Body of pancreas (tissue), 4 donors: ENCODE data around the gene CBX4. TPM values are rescaled to one million over a fixed set of nuclear protein-coding genes. Genes with fewer than 3 reads are reported as not detected.

Source experiments
- ATAC-seq: fragments of 150-250 bp; one replicate; pipeline ENCODE4 v1.9.1; 2016
- DNase-seq, 4 donors: peaks; one replicate each; pipeline ENCODE4 v3.0.0-alpha.2; 2019
- H3K27ac ChIP-seq, 4 donors: fragments of 200-600 bp; sonication (generic); 1 replicate in 3 of 4; 2 replicates in 1 of 4; pipeline versions ENCODE4 v1.5.1 to v1.6.1; 2016 to 2019; ENCODE audit warnings: mild to moderate bottlenecking in 1 of 4, mixed read lengths in 1 of 4, moderate library complexity in 1 of 4
- H3K27me3 ChIP-seq, 2 donors: fragments of 200-600 bp; sonication (generic); one replicate each; pipeline ENCODE4 v1.6.0; 2016; ENCODE audit warnings: mild to moderate bottlenecking in 1 of 2
- H3K36me3 ChIP-seq, 2 donors: fragments of 200-600 bp; sonication (generic); replicated peaks in 1 of 2; 2 replicates each; pipeline ENCODE4 v1.5.1; 2016; ENCODE audit warnings: low read depth in 2 of 2; ENCODE audit not compliant: insufficient read depth in 1 of 2
- H3K4me1 ChIP-seq: fragments of 200-600 bp; sonication (generic); one replicate; pipeline ENCODE4 v1.6.0; 2016
- H3K4me3 ChIP-seq, 2 donors: fragments of 200-600 bp; sonication (generic); 1 replicate in 1 of 2; 2 replicates in 1 of 2; pipeline ENCODE4 v1.5.1; 2016 to 2019
- H3K9me3 ChIP-seq, 3 donors: fragments of 200-600 bp; sonication (generic); 1 replicate in 2 of 3; 2 replicates in 1 of 3; pipeline ENCODE4 v1.5.1; 2016
- POLR2A ChIP-seq, 3 donors: fragments of 450-650 bp; IDR thresholded peaks; one replicate each; pipeline ENCODE4 v1.6.1; 2016; ENCODE audit warnings: antibody characterized with exemption in 3 of 3, mild to moderate bottlenecking in 2 of 3
- WGBS, 2 donors: methylation state at CpG; one replicate each; pipeline ENCODE4 v1.1.5; 2017; 5-methylcytosine and 5-hydroxymethylcytosine counted together
- intact Hi-C: fragments of 100-400 bp; cut with DNase I; formaldehyde crosslinking; loops from one replicate; pipeline ENCODE4 v1.15.1; 2023
- total RNA-seq, 2 donors: library from RNA; depleted of rRNA; stranded (reverse); fragments of >200 nt; gene quantifications; one replicate each; pipeline ENCODE4 v1.1.0, GENCODE V29; 2016
- TF ChIP-seq, protein P1 (sequence below), 7 experiments: fragments of 450-650 bp in 4 of 7; fragments of 200-600 bp in 3 of 7; sonication (generic) in 3 of 7; IDR thresholded peaks; one replicate each; pipeline ENCODE4 v1.5.1; 2016 to 2019; ENCODE audit warnings: antibody characterized with exemption in 7 of 7

The CBX4 gene
- total RNA-seq, 2 donors from 2014 or later = 15.6 to 17.8 TPM

DNA sequence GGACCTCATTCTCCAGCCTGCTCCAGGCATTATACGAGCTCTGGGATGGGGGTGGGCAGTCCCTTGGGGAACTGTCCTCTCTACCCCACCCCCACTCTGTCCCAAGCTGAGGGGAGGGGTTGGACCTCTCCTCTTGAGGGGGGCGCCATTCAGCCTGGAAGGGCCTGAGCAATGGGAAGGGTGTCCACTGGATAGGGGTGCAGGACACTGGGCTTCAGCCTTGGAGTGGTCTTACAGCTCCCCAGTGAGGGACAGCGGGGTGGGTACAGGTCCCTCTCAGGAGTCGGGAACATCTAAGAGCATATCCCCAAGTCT lies 32.8 kb downstream of the CBX4 start:
- no peak for DNase-seq

DNA sequence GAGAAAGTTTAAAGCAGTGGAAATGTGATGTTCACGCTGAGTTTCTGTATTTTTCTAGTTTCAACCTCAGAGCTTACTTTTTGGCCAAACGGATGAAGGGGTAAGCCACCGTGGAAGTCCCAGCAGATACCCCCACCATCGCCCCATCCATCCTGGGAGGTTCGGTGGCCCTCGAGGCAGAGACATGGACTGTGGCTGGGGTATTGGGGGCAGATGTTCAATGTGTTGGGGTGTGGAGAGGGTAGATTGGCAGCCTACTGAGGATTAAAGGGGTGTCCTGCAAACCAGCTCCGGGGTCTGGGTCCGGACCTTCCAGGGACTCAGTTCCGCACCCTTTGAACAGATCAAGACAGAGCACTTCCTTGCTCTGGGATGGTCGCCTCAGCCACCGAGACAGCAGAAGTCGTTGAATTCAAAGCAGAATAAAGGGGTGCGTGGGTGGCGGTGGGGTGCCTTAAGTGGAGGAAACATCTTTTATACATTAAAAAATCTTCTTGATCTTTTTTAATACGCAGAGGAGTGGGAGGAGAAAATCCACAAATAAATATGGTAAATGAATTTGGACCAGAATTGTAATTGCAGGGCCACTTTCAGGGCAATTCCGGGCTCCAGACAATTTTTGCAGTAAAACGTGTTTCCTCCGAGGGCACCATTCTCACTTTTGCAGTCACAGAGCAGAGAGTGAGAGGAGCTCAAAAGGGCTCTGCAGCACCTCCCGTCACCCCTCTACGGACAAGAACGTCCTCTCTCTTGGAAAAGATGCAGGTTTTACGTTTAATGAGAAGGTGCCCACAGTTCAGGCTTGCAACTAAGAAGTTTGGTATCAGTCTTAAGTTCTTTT lies 34.2 kb downstream of the CBX4 start:
- no peak overlapping the region for H3K27ac ChIP-seq
- H3K4me3 ChIP-seq = no peak overlapping the region
- H3K9me3 ChIP-seq = no peaks in the 10 kb centered on the region
- intact Hi-C loops = loop anchor here (10.0 kb wide), 1 partner anchor 180 kb away; no protein-coding TSS in a partner anchor
- H3K4me1 ChIP-seq = peaks cover 42% of the 10 kb centered on the region
- peaks cover 0 to 75% of the 10 kb centered on the region in 2 donors for H3K27me3 ChIP-seq
- H3K36me3 ChIP-seq = no peaks in the 10 kb centered on the region
- ATAC-seq (no peak), DNase-seq (no peak)
- no peak for TF ChIP-seq POLR2A (IDR thresholded peaks at IDR 0.05)
- TF ChIP-seq, protein P1, sequence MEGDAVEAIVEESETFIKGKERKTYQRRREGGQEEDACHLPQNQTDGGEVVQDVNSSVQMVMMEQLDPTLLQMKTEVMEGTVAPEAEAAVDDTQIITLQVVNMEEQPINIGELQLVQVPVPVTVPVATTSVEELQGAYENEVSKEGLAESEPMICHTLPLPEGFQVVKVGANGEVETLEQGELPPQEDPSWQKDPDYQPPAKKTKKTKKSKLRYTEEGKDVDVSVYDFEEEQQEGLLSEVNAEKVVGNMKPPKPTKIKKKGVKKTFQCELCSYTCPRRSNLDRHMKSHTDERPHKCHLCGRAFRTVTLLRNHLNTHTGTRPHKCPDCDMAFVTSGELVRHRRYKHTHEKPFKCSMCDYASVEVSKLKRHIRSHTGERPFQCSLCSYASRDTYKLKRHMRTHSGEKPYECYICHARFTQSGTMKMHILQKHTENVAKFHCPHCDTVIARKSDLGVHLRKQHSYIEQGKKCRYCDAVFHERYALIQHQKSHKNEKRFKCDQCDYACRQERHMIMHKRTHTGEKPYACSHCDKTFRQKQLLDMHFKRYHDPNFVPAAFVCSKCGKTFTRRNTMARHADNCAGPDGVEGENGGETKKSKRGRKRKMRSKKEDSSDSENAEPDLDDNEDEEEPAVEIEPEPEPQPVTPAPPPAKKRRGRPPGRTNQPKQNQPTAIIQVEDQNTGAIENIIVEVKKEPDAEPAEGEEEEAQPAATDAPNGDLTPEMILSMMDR (IDR thresholded peaks at IDR 0.05) = no peak
- WGBS, 2 donors = 18 to 24% methylated on average over 22 of the region's 22 CpGs

More for the DNA sequence above, 32.8 kb downstream of the CBX4 start:
- Histone ChIP-seq H3K27me3 (peaks cover 0 to 68% of the 10 kb centered on the region in 2 donors), H3K36me3 (no peaks in the 10 kb centered on the region), H3K4me3 (no peak overlapping the region), H3K4me1 (peaks cover 35% of the 10 kb centered on the region), H3K27ac (no peak overlapping the region), H3K9me3 (no peaks in the 10 kb centered on the region)
- WGBS, 2 donors = 11 to 21% methylated on average over 4 of the region's 4 CpGs
- intact Hi-C loops = loop anchor here (10.0 kb wide), 1 partner anchor 178 kb away; no protein-coding TSS in a partner anchor
- TF ChIP-seq, protein P1 (IDR thresholded peaks at IDR 0.05) = no peak
- TF ChIP-seq POLR2A (IDR thresholded peaks at IDR 0.05) = no peak
- no peak for ATAC-seq

DNA sequence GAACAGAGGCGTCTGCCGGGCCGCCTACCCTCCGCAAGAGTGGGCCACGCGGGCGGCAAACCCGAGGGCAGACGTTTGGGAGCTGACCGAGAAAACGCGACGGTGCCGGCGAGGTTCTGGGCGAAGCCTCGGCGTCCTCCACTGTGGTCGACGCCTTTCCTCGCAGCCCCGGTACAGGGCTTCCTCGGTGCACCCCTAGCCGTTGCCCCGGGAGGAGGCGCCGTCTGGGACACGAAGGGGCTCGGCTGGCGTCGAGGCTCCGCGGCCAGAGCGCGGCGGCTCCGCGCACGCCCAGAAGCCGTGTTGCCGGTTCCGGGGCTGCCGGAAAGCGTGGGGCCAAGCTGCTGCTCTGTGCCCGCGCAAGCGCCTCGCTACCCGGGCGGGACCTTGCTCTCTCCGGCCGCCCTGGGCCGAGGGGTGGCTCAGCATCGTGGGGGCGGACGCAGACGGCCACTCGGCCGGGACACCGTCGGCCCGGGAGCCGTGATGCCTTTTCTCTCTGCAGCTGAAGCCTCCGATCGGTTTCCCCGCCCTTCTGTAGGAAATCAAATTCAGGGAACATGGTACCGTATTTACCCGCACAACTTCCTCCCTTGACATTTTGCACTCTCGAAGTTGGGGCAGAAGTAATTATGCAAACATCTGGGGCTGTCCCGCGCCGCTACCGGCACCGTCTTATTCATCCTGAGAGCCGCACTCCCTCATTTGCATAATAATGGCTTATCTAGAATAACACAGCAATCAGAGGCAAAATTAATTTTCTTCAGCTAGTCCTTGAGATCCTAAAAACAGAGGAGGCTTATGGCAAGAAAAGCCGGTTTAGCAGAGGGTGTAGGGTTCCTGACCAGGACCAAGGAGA lies 35.0 kb downstream of the CBX4 start:
- no peaks in the 10 kb centered on the region for H3K9me3 ChIP-seq
- H3K27ac ChIP-seq = no peak overlapping the region
- 3 to 9% methylated on average over 11 to 71 of the region's 76 CpGs for WGBS, 2 donors
- no peaks in the 10 kb centered on the region for H3K36me3 ChIP-seq
- H3K4me1 ChIP-seq = peaks cover 47% of the 10 kb centered on the region
- ATAC-seq (no peak), DNase-seq (no peak)
- peaks cover under 1 to 83% of the 10 kb centered on the region in 2 donors for H3K27me3 ChIP-seq
- no peak for TF ChIP-seq POLR2A (IDR thresholded peaks at IDR 0.05)
- TF ChIP-seq, protein P1 (IDR thresholded peaks at IDR 0.05) = no peak
- H3K4me3 ChIP-seq = no peak overlapping the region
- intact Hi-C loops = loop anchor here (10.0 kb wide), 1 partner anchor 181 kb away; no protein-coding TSS in a partner anchor

DNA sequence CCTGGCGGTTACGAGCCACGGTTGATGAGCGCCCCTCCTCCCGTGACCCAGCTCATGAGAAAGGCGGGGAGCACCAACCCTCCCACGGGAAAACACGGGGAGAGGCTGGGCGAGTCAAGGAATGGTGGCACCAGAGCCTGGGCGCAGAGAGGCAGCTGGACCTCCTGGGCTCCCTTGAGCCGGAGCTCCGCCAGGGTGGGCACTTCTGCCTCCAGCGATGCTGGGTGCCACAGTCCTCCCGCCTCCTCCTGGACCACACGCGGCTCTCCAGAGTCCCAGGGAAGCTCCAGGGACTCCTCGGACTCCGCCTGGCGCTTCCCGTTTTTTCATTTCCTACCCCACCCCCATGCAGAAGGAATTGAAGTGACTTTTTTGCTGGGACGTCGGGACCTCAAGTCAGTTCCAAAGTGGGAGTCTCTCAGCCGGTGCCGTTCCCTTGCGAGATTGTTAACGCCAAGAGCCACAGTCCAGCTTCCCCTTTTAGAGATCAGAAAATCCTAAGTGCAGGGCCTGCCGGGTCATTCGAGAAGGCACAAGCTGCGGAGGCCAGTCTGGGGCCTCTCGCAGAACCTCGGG lies 35.7 kb downstream of the CBX4 start:
- Histone ChIP-seq H3K27ac (no peak overlapping the region), H3K36me3 (no peaks in the 10 kb centered on the region), H3K9me3 (no peaks in the 10 kb centered on the region), H3K4me3 (no peak overlapping the region), H3K4me1 (peaks cover 48% of the 10 kb centered on the region), H3K27me3 (peaks cover 5 to 91% of the 10 kb centered on the region in 2 donors)
- intact Hi-C loops = loop anchor here (10.0 kb wide), 1 partner anchor 181 kb away; no protein-coding TSS in a partner anchor
- no peak for ATAC-seq
- WGBS, 2 donors = 7 to 19% methylated on average over 14 to 31 of the region's 31 CpGs
- no peak for TF ChIP-seq POLR2A (IDR thresholded peaks at IDR 0.05)
- TF ChIP-seq, protein P1 (IDR thresholded peaks at IDR 0.05) = no peak
- DNase-seq = no peak
